K562 (cell line): ENCODE data around the gene EPB41L1. TPM values are rescaled to one million over a fixed set of nuclear protein-coding genes. Genes with fewer than 3 reads are reported as not detected.

Experiments
- ARID1B ChIP-seq: fragments of 450-650 bp; IDR thresholded peaks from 2 replicates; pipeline ENCODE4 v1.6.1; 2016; ENCODE audit warnings: antibody characterized with exemption, mild to moderate bottlenecking, inconsistent platforms
- BACH1 ChIP-seq: fragments of 200-800 bp; sonication (Bioruptor generic); IDR thresholded peaks from 2 replicates; pipeline ENCODE4 v1.6.1; 2016; ENCODE audit warnings: missing genetic modification characterization, missing compliant biosample characterization
- BRD4 ChIP-seq: fragments of 200-600 bp; sonication (generic); IDR thresholded peaks from 2 replicates; pipeline ENCODE4 v1.6.1; 2017; ENCODE audit warnings: inconsistent platforms
- FOXJ3 ChIP-seq: sonication (generic); formaldehyde crosslinking; IDR thresholded peaks from 2 replicates; pipeline ENCODE4 v1.4.0; 2020; ENCODE audit warnings: mild to moderate bottlenecking, missing genetic modification reagents
- GABPB1 ChIP-seq: sonication (generic); formaldehyde crosslinking; IDR thresholded peaks from 2 replicates; pipeline ENCODE4 v1.8.0; 2022; ENCODE audit warnings: mild to moderate bottlenecking, missing genetic modification reagents
- HDAC2 ChIP-seq: fragments of 450-650 bp; IDR thresholded peaks from 2 replicates; pipeline ENCODE4 v1.6.1; 2016; ENCODE audit warnings: mild to moderate bottlenecking
- HES1 ChIP-seq: fragments of 450-650 bp; IDR thresholded peaks from 2 replicates; pipeline ENCODE4 v1.6.1; 2016; ENCODE audit warnings: low read depth, mild to moderate bottlenecking, moderate library complexity
- KLF16 ChIP-seq: IDR thresholded peaks from 2 replicates; pipeline ENCODE4 v1.6.1; 2016; ENCODE audit warnings: antibody characterized with exemption
- MAZ ChIP-seq, 2 experiments: fragments of 450-650 bp in 1 of 2; sonication (generic) in 1 of 2; formaldehyde crosslinking; IDR thresholded peaks in 1 of 2; conservative IDR thresholded peaks in 1 of 2; 2 replicates each; pipeline versions ENCODE4 v1.4.0 to v1.5.0; 2020; ENCODE audit warnings: mild to moderate bottlenecking in 1 of 2, missing genetic modification reagents in 1 of 2
- MTA3 ChIP-seq: fragments of 450-650 bp; formaldehyde crosslinking; IDR thresholded peaks from 2 replicates; pipeline ENCODE4 v1.6.1; 2017; ENCODE audit warnings: mild to moderate bottlenecking, borderline replicate concordance
- MYNN ChIP-seq, 2 experiments: sonication (generic); formaldehyde crosslinking in 1 of 2; IDR thresholded peaks; 2 replicates each; pipeline versions ENCODE4 v1.5.0 to v1.6.1; 2016 to 2020; ENCODE audit warnings: antibody characterized with exemption in 1 of 2, missing genetic modification reagents in 1 of 2
- PML ChIP-seq: IDR thresholded peaks from 2 replicates; pipeline ENCODE4 v1.6.1; 2012; ENCODE audit warnings: low read length, inconsistent platforms
- PRDM10 ChIP-seq: fragments of 450-650 bp; IDR thresholded peaks from 2 replicates; pipeline ENCODE4 v1.6.1; 2018; ENCODE audit not compliant: partially characterized antibody
- RAD21 ChIP-seq, 2 experiments: fragments of 250-450 bp in 1 of 2; fragments of 450-650 bp in 1 of 2; sonication (Bioruptor Pico) in 1 of 2; formaldehyde crosslinking in 1 of 2; IDR thresholded peaks in 1 of 2; conservative IDR thresholded peaks in 1 of 2; 2 replicates each; pipeline versions ENCODE4 v1.4.0 to v1.8.0; 2020 to 2022; ENCODE audit warnings: mild to moderate bottlenecking in 2 of 2, moderate library complexity in 1 of 2
- SIX5 ChIP-seq, 2 experiments: IDR thresholded peaks; 2 replicates each; pipeline ENCODE4 v1.6.1; 2011; ENCODE audit warnings: low read length in 2 of 2, borderline replicate concordance in 1 of 2, low read depth in 1 of 2, mild to moderate bottlenecking in 1 of 2, moderate library complexity in 1 of 2; ENCODE audit not compliant: insufficient read depth in 1 of 2
- SMARCE1 ChIP-seq: fragments of 450-650 bp; IDR thresholded peaks from 2 replicates; pipeline ENCODE4 v1.7.1; 2016; ENCODE audit warnings: mild to moderate bottlenecking
- SOX6 ChIP-seq: fragments of 450-650 bp; IDR thresholded peaks from 2 replicates; pipeline ENCODE4 v1.6.1; 2014; ENCODE audit warnings: mild to moderate bottlenecking
- SRSF3 ChIP-seq: fragments of 200-400 bp; formaldehyde crosslinking; IDR thresholded peaks from 2 replicates; pipeline ENCODE4 v1.6.1; 2016; ENCODE audit warnings: mild to moderate bottlenecking, low read length, moderate library complexity; ENCODE audit not compliant: insufficient read depth
- STAT5B ChIP-seq: fragments of 250-450 bp; sonication (Bioruptor Pico); IDR thresholded peaks from 2 replicates; pipeline ENCODE4 v1.8.0; 2021; ENCODE audit warnings: mild to moderate bottlenecking, inconsistent platforms
- ZBTB12 ChIP-seq: fragments of 250-450 bp; sonication (Bioruptor Pico); IDR thresholded peaks from 2 replicates; pipeline ENCODE4 v1.4.0; 2020
- ZFP36 ChIP-seq: fragments of 150-350 bp; IDR thresholded peaks from 2 replicates; pipeline ENCODE4 v1.6.1; 2018; ENCODE audit warnings: low read length, low read depth; ENCODE audit not compliant: partially characterized antibody
- ZKSCAN8 ChIP-seq: fragments of 200-800 bp; sonication (Bioruptor generic); IDR thresholded peaks from 2 replicates; pipeline ENCODE4 v1.6.1; 2016; ENCODE audit warnings: missing genetic modification characterization, missing compliant biosample characterization
- ZNF24 ChIP-seq: fragments of 450-650 bp; IDR thresholded peaks from 2 replicates; pipeline ENCODE4 v1.6.1; 2016
- polyA plus RNA-seq, 8 experiments: library from polyadenylated mRNA; depleted of rRNA in 4 of 8; stranded (reverse) in 5 of 8; unstranded in 3 of 8; fragments of >200 nt; fragmentation: Nextera tagmentation in 2 of 8; fragmentation: Illumina TruSeq in 1 of 8; extraction: Ambion mirVana in 2 of 8; extraction: Trizol in 1 of 8; gene quantifications; 2 replicates each; pipeline versions ENCODE4 v1.2.1 to v1.2.3, GENCODE V29; 2011 to 2014; ENCODE audit warnings: inconsistent platforms in 1 of 8, missing spikeins in 1 of 8
- total RNA-seq, 7 experiments: library from RNA; depleted of rRNA in 6 of 7; stranded (reverse); fragments of >200 nt in 6 of 7; fragmentation: Illumina TruSeq in 2 of 7; extraction: Trizol in 2 of 7; gene quantifications; 2 replicates each; pipeline versions ENCODE4 v1.2.1 to v1.2.3, GENCODE V29; 2011 to 2021; ENCODE audit warnings: low replicate concordance in 1 of 7

The EPB41L1 gene
- total and polyA plus RNA-seq, 9 of the 15 experiments (the other 6 are each of a cell fraction or from before 2014, with no cell fraction given): 0.11 to 4.3 (median 1.3) TPM

- TF ChIP-seq ZBTB12 (peak; percentile 60), GABPB1 (peak; percentile 51; the same call in 1 of the 2 replicates), HDAC2 (peak; percentile 83), ZFP36 (peak; percentile 10), KLF16 (peak; percentile 93), MTA3 (0 out of 2 replicates have a peak, but pooled peaks have one; percentile 86), ZNF24 (no peak), FOXJ3 (CRISPR knock-in tag) (no peak), MAZ (CRISPR knock-in tag; conservative IDR thresholded peaks at IDR 0.05 in 1 of 2, IDR thresholded peaks at IDR 0.05 in 1 of 2) (peak in 1 of 2 experiments; percentile 70; a peak in 2 of 4 replicates), SRSF3 (no peak), RAD21 (CRISPR knock-in tag; conservative IDR thresholded peaks at IDR 0.05 in 1 of 2, IDR thresholded peaks at IDR 0.05 in 1 of 2) (0 out of 4 replicates have a peak, but pooled peaks of 1 of the 2 experiments have one; percentile 2), ARID1B (peak; percentile 98), HES1 (peak; percentile 71; the same call in 1 of the 2 replicates), STAT5B (CRISPR knock-in tag) (no peak), SMARCE1 (peak; percentile 90), MYNN (IDR thresholded peaks at IDR 0.05) (peak; percentile 49; the same call in 1 of the 2 replicates), MYNN (CRISPR knock-in tag; IDR thresholded peaks at IDR 0.05) (no peak), BRD4 (no peak), PRDM10 (peak; percentile 81), BACH1 (tag) (peak; percentile 51; the same call in 1 of the 2 replicates), PML (peak; percentile 93), SOX6 (peak; percentile 89), SIX5 (IDR thresholded peaks at IDR 0.05; ENCODE audit: borderline replicate concordance in 1 of 2, insufficient read depth in 1 of 2, low read depth in 1 of 2, low read length in 2 of 2) (no peak), ZKSCAN8 (CRISPR knock-in tag) (peak; percentile 66; the same call in 1 of the 2 replicates)
These were observed 28.8 kb downstream of the EPB41L1 start (continued) for GRCh38 chr20:36183155-36183944.
